Hepatocyte (in vitro differentiated cells): ENCODE results near the gene OBP2A. TPM values are rescaled to one million over a fixed set of nuclear protein-coding genes. Genes with fewer than 3 reads are reported as not detected.
A peak's percentile ranks its signal among the peaks of the same experiment; 100 is the strongest.

ENCODE experiments used
- DNase-seq: peaks from one replicate; pipeline ENCODE4 v3.0.0-alpha.2; 2016; ENCODE audit warnings: low spot score
- H2AFZ ChIP-seq: fragments of 200-600 bp; sonication (generic); 2 replicates; pipeline ENCODE4 v1.6.0; 2016; ENCODE audit warnings: antibody characterized with exemption, mild to moderate bottlenecking
- H3K27ac ChIP-seq: fragments of 200-600 bp; sonication (generic); 2 replicates; pipeline ENCODE4 v1.5.1; 2016; ENCODE audit warnings: mild to moderate bottlenecking
- H3K27me3 ChIP-seq: fragments of 200-600 bp; sonication (generic); 2 replicates; pipeline ENCODE4 v1.6.1; 2016
- H3K36me3 ChIP-seq: fragments of 200-600 bp; sonication (generic); replicated peaks from 2 replicates; pipeline ENCODE4 v1.5.1; 2016; ENCODE audit warnings: low read depth; ENCODE audit not compliant: insufficient read depth
- H3K4me1 ChIP-seq: fragments of 200-600 bp; sonication (generic); 2 replicates; pipeline ENCODE4 v1.5.1; 2016; ENCODE audit warnings: mild to moderate bottlenecking, moderate library complexity; ENCODE audit not compliant: insufficient read depth
- H3K4me2 ChIP-seq: fragments of 200-600 bp; sonication (generic); 2 replicates; pipeline ENCODE4 v1.6.0; 2016
- H3K4me3 ChIP-seq: fragments of 200-600 bp; sonication (generic); 2 replicates; pipeline ENCODE4 v1.5.1; 2016; ENCODE audit warnings: mild to moderate bottlenecking
- H3K79me2 ChIP-seq: fragments of 200-600 bp; sonication (generic); 2 replicates; pipeline ENCODE4 v1.6.0; 2017; ENCODE audit warnings: mild to moderate bottlenecking
- H3K9me2 ChIP-seq: fragments of 200-600 bp; sonication (generic); replicated peaks from 2 replicates; pipeline ENCODE4 v1.6.0; 2017; ENCODE audit warnings: mild to moderate bottlenecking; ENCODE audit not compliant: insufficient read depth
- H3K9me3 ChIP-seq: fragments of 200-600 bp; sonication (generic); 2 replicates; pipeline ENCODE4 v1.5.1; 2016; ENCODE audit warnings: low read depth, mild to moderate bottlenecking
- H4K20me1 ChIP-seq: fragments of 200-600 bp; sonication (generic); 2 replicates; pipeline ENCODE4 v1.6.0; 2016; ENCODE audit warnings: mild to moderate bottlenecking; ENCODE audit not compliant: insufficient read depth, poor library complexity, severe bottlenecking
- CTCF ChIP-seq: fragments of 200-600 bp; sonication (generic); IDR thresholded peaks from 2 replicates; pipeline ENCODE4 v1.5.1; 2016; ENCODE audit warnings: antibody characterized with exemption, mild to moderate bottlenecking; ENCODE audit not compliant: poor library complexity
- EZH2 ChIP-seq: fragments of 200-600 bp; sonication (generic); IDR thresholded peaks from 2 replicates; pipeline ENCODE4 v1.6.1; 2016; ENCODE audit warnings: antibody characterized with exemption, mild to moderate bottlenecking, borderline replicate concordance
- EZH2phosphoT487 ChIP-seq: fragments of 200-600 bp; sonication (generic); IDR thresholded peaks from one replicate; pipeline ENCODE4 v1.6.1; 2018; ENCODE audit warnings: antibody characterized with exemption, mild to moderate bottlenecking, low read depth, moderate library complexity; ENCODE audit not compliant: unreplicated experiment, severe bottlenecking
- WGBS: methylation state at CpG from one replicate; pipeline ENCODE4 v1.1.6; 2016; ENCODE audit warnings: low lambda C conversion rate; ENCODE audit errors: missing lambda C conversion rate; 5-methylcytosine and 5-hydroxymethylcytosine counted together
- polyA plus RNA-seq: library from polyadenylated mRNA; unstranded; fragments of >200 nt; fragmentation: Nextera tagmentation; extraction: Ambion mirVana; gene quantifications from 2 replicates; pipeline ENCODE4 v1.2.1, GENCODE V29; 2016
- total RNA-seq: library from RNA; depleted of rRNA; stranded (reverse); fragments of >200 nt; gene quantifications from 2 replicates; pipeline ENCODE4 v1.2.3, GENCODE V29; 2014

The OBP2A gene
- total and polyA plus RNA-seq, 2 experiments from 2014 or later, result not detected

- H3K36me3 ChIP-seq, result no peaks in the 10 kb centered on the region
- H3K4me2 ChIP-seq, result no peak overlapping the region
- no peaks in the 10 kb centered on the region for H3K27me3 ChIP-seq
- DNase-seq, result no peak
- no peaks in the 10 kb centered on the region for H3K9me2 ChIP-seq
- H3K9me3 ChIP-seq, result no peaks in the 10 kb centered on the region
- peaks cover 17% of the 10 kb centered on the region for H3K79me2 ChIP-seq
- TF ChIP-seq EZH2phosphoT487 (no peak), EZH2 (no peak), CTCF (no peak)
- no peak overlapping the region for H3K4me3 ChIP-seq
- H4K20me1 ChIP-seq, result peaks cover 5% of the 10 kb centered on the region
- WGBS, result 93% methylated on average over 16 of the region's 16 CpGs
- H3K27ac ChIP-seq, result no peak overlapping the region
- peaks cover 7% of the 10 kb centered on the region for H3K4me1 ChIP-seq
- no peak overlapping the region for H2AFZ ChIP-seq
Measured at GRCh38 chr9:135502873-135503321, 43.0 kb upstream of the OBP2A start.

GRCh38 chr9:135503371-135504261 lies 42.3 kb upstream of the OBP2A start:
- no peaks in the 10 kb centered on the region for H3K27me3 ChIP-seq
- H4K20me1 ChIP-seq, result peaks cover 5% of the 10 kb centered on the region
- no peaks in the 10 kb centered on the region for H3K9me2 ChIP-seq
- no peak overlapping the region for H3K27ac ChIP-seq
- H3K4me3 ChIP-seq, result no peak overlapping the region
- WGBS, result 94% methylated on average over 41 of the region's 41 CpGs
- H3K4me2 ChIP-seq, result no peak overlapping the region
- no peak for DNase-seq
- TF ChIP-seq EZH2 (no peak), EZH2phosphoT487 (no peak), CTCF (no peak)
- H2AFZ ChIP-seq, result no peak overlapping the region
- H3K79me2 ChIP-seq, result peaks cover 17% of the 10 kb centered on the region
- H3K36me3 ChIP-seq, result no peaks in the 10 kb centered on the region
- H3K4me1 ChIP-seq, result peaks cover 7% of the 10 kb centered on the region
- H3K9me3 ChIP-seq, result no peaks in the 10 kb centered on the region

GRCh38 chr9:135504262-135505243 lies 41.4 kb upstream of the OBP2A start:
- H2AFZ ChIP-seq, result no peak overlapping the region
- WGBS, result 79% methylated on average over 19 of the region's 21 CpGs
- H3K36me3 ChIP-seq, result no peaks in the 10 kb centered on the region
- no peaks in the 10 kb centered on the region for H3K9me2 ChIP-seq
- TF ChIP-seq CTCF, result peak; percentile 64
- no peak for TF ChIP-seq EZH2
- H3K4me1 ChIP-seq, result peaks cover 7% of the 10 kb centered on the region
- peaks cover 5% of the 10 kb centered on the region for H4K20me1 ChIP-seq
- H3K4me3 ChIP-seq, result no peak overlapping the region
- no peaks in the 10 kb centered on the region for H3K9me3 ChIP-seq
- DNase-seq, result peak; percentile 79
- no peaks in the 10 kb centered on the region for H3K27me3 ChIP-seq
- no peak overlapping the region for H3K4me2 ChIP-seq
- H3K79me2 ChIP-seq, result peaks cover 17% of the 10 kb centered on the region
- no peak overlapping the region for H3K27ac ChIP-seq
